ENCODE data around the gene RIOK1. TPM values are rescaled to one million over a fixed set of nuclear protein-coding genes. Genes with fewer than 3 reads are reported as not detected.
A peak's percentile ranks its signal among the peaks of the same experiment; 100 is the strongest.

Gene RIOK1
- total and polyA plus RNA-seq, 9 of the 15 experiments (the other 6 are each of a cell fraction or from before 2014, with no cell fraction given): 24.9 to 101 (median 52.2) TPM

DNA sequence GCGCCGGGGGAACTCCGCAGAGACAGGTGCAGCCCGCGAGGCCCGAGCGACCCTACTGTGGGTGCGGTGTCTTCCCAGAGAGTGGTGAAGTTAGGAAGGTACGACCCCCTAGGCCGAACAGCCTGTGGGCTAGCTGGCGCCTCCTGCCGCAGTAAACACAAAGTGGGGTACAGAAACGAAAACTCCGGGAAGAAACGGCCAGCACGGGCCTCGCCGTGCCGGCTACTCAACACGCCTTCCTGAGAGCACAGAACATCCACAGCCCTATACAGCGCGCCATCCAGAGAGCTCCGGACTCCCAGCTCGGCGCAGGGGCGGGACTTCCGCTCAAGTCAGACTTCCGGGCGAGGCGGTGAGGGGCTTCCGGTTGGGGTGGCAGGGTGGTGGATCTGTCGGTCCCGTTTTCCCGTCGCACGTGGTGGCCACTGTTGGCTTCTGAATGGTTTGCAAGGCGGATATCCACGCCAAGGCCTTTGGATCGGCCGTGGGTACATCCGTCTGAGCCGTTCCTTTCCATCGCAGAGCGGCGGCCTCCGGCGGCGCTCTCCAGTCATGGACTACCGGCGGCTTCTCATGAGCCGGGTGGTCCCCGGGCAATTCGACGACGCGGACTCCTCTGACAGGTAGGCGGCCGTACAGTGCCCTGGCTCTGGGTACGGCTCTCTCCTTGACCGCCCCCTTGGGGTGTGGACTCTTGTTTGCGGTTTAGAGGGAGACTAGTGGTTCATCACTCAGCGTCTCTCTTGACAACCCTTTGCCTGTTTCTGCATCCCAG lies at the start of gene RIOK1, which contains the start of gene CAGE1 (continued):
- TF ChIP-seq SREBF2 (CRISPR knock-in tag; IDR thresholded peaks at IDR 0.05) (no peak; the same call in 1 of the 2 replicates), MYNN (IDR thresholded peaks at IDR 0.05) (no peak), MYNN (CRISPR knock-in tag; IDR thresholded peaks at IDR 0.05) (no peak), ZNF77 (CRISPR knock-in tag; IDR thresholded peaks at IDR 0.05) (no peak), RBM39 (optimal IDR thresholded peaks at IDR 0.05; ENCODE audit: low read depth, low read length) (peak; percentile 53), ADNP (tag; IDR thresholded peaks at IDR 0.05) (no peak), MCM3 (IDR thresholded peaks at IDR 0.05) (no peak), RBFOX2 (IDR thresholded peaks at IDR 0.05; ENCODE audit: low read depth, low read length) (peak; percentile 99), HLTF (IDR thresholded peaks at IDR 0.05) (no peak), MEF2D (tag; conservative IDR thresholded peaks at IDR 0.05; ENCODE audit: low read depth) (no peak), ATF1 (CRISPR knock-in tag; IDR thresholded peaks at IDR 0.05) (no peak), ATF1 (tag; IDR thresholded peaks at IDR 0.05) (peak; percentile 93), ZNF316 (IDR thresholded peaks at IDR 0.05) (no peak), ZNF644 (tag; IDR thresholded peaks at IDR 0.05; ENCODE audit: low read depth) (no peak), TOE1 (IDR thresholded peaks at IDR 0.05; ENCODE audit: borderline replicate concordance) (peak; percentile 63; the same call in 1 of the 2 replicates), TOE1 (CRISPR knock-in tag; IDR thresholded peaks at IDR 0.05; ENCODE audit: borderline replicate concordance, low read depth) (no peak), YY1 (IDR thresholded peaks at IDR 0.05; ENCODE audit: borderline replicate concordance in 1 of 3, control insufficient read depth in 1 of 3, extremely low read depth in 1 of 3, insufficient read depth in 3 of 3, insufficient read length in 1 of 3, insufficient replicate concordance in 2 of 3, low read depth in 1 of 3, low read length in 2 of 3) (peak; percentile 8 to 77 (median 67)), SMARCB1 (IDR thresholded peaks at IDR 0.05; ENCODE audit: insufficient read length, low read depth) (no peak), U2AF2 (optimal IDR thresholded peaks at IDR 0.05; ENCODE audit: low read depth, low read length) (no peak), HEY1 (CRISPR knock-in tag; IDR thresholded peaks at IDR 0.05; ENCODE audit: borderline replicate concordance) (no peak)
- TF ChIP-seq, protein P1, sequence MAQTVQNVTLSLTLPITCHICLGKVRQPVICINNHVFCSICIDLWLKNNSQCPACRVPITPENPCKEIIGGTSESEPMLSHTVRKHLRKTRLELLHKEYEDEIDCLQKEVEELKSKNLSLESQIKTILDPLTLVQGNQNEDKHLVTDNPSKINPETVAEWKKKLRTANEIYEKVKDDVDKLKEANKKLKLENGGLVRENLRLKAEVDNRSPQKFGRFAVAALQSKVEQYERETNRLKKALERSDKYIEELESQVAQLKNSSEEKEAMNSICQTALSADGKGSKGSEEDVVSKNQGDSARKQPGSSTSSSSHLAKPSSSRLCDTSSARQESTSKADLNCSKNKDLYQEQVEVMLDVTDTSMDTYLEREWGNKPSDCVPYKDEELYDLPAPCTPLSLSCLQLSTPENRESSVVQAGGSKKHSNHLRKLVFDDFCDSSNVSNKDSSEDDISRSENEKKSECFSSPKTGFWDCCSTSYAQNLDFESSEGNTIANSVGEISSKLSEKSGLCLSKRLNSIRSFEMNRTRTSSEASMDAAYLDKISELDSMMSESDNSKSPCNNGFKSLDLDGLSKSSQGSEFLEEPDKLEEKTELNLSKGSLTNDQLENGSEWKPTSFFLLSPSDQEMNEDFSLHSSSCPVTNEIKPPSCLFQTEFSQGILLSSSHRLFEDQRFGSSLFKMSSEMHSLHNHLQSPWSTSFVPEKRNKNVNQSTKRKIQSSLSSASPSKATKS (CRISPR knock-in tag; IDR thresholded peaks at IDR 0.05): no peak
- TF ChIP-seq, protein P2, sequence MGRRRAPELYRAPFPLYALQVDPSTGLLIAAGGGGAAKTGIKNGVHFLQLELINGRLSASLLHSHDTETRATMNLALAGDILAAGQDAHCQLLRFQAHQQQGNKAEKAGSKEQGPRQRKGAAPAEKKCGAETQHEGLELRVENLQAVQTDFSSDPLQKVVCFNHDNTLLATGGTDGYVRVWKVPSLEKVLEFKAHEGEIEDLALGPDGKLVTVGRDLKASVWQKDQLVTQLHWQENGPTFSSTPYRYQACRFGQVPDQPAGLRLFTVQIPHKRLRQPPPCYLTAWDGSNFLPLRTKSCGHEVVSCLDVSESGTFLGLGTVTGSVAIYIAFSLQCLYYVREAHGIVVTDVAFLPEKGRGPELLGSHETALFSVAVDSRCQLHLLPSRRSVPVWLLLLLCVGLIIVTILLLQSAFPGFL (CRISPR knock-in tag; IDR thresholded peaks at IDR 0.05): no peak
- TF ChIP-seq, protein P3, sequence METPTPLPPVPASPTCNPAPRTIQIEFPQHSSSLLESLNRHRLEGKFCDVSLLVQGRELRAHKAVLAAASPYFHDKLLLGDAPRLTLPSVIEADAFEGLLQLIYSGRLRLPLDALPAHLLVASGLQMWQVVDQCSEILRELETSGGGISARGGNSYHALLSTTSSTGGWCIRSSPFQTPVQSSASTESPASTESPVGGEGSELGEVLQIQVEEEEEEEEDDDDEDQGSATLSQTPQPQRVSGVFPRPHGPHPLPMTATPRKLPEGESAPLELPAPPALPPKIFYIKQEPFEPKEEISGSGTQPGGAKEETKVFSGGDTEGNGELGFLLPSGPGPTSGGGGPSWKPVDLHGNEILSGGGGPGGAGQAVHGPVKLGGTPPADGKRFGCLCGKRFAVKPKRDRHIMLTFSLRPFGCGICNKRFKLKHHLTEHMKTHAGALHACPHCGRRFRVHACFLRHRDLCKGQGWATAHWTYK (CRISPR knock-in tag; IDR thresholded peaks at IDR 0.05): no peak
- TF ChIP-seq, protein P4, sequence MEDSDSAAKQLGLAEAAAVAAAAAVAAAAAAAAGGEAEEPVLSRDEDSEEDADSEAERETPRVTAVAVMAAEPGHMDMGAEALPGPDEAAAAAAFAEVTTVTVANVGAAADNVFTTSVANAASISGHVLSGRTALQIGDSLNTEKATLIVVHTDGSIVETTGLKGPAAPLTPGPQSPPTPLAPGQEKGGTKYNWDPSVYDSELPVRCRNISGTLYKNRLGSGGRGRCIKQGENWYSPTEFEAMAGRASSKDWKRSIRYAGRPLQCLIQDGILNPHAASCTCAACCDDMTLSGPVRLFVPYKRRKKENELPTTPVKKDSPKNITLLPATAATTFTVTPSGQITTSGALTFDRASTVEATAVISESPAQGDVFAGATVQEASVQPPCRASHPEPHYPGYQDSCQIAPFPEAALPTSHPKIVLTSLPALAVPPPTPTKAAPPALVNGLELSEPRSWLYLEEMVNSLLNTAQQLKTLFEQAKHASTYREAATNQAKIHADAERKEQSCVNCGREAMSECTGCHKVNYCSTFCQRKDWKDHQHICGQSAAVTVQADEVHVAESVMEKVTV (CRISPR knock-in tag; IDR thresholded peaks at IDR 0.05): no peak

Measured in K562 (cell line).